Breast epithelium (tissue), 3 donors: Measurements from ENCODE around the gene NLK.

Experiments
- CTCF ChIP-seq, 3 donors: fragments of 450-650 bp; IDR thresholded peaks; one replicate each; pipeline ENCODE4 v1.5.1; 2016 to 2017; ENCODE audit warnings: antibody characterized with exemption in 3 of 3, mild to moderate bottlenecking in 3 of 3, moderate library complexity in 3 of 3
- POLR2A ChIP-seq: fragments of 450-650 bp; IDR thresholded peaks from one replicate; pipeline ENCODE4 v1.6.1; 2016; ENCODE audit warnings: antibody characterized with exemption, mild to moderate bottlenecking, moderate library complexity

- no peak for TF ChIP-seq CTCF (IDR thresholded peaks at IDR 0.05)
- no peak for TF ChIP-seq POLR2A
Measured at GRCh38 chr17:28097901-28098300, 55.4 kb downstream of the NLK start.
